A673 (cell line): ENCODE results near the gene ZNF317. TPM values are rescaled to one million over a fixed set of nuclear protein-coding genes. Genes with fewer than 3 reads are reported as not detected.
A peak's percentile ranks its signal among the peaks of the same experiment; 100 is the strongest.

ENCODE experiments used
- BruUV-seq: library from RNA; stranded (reverse); fragments of 400-500 nt; replicated peaks from 2 replicates; lab custom pipeline; 2021; lab: Mats Ljungman, UMichigan
- CTCF ChIA-PET: fragments of 300-600 bp; sonication (Branson Sonifier 250); formaldehyde crosslinking; loops from one replicate; lab custom pipeline; 2022; ENCODE audit warnings: antibody characterized with exemption; lab: Charles Lee
- POLR2A ChIA-PET: fragments of 300-600 bp; sonication (Branson Sonifier 250); formaldehyde crosslinking; loops from one replicate; lab custom pipeline; 2022; ENCODE audit warnings: antibody characterized with exemption; ENCODE audit not compliant: low non-redundant PET; lab: Charles Lee
- DNase-seq: peaks from one replicate; pipeline ENCODE4 v3.0.0-alpha.2; 2015; ENCODE audit warnings: low spot score
- H3K27ac ChIP-seq: fragments of 200-600 bp; sonication (generic); 2 replicates; pipeline ENCODE4 v1.5.1; 2016; ENCODE audit warnings: mixed run types, low read depth, mild to moderate bottlenecking, mixed read lengths, antibody characterized with exemption, low read length; ENCODE audit not compliant: poor library complexity, severe bottlenecking
- H3K27me3 ChIP-seq: fragments of 200-600 bp; sonication (generic); replicated peaks from 2 replicates; pipeline ENCODE4 v1.6.1; 2017; ENCODE audit warnings: mixed run types, low read depth, mild to moderate bottlenecking, mixed read lengths, antibody characterized with exemption, low read length; ENCODE audit not compliant: insufficient read depth, poor library complexity
- H3K36me3 ChIP-seq: fragments of 200-600 bp; sonication (generic); 2 replicates; pipeline ENCODE4 v1.6.1; 2016; ENCODE audit warnings: mixed run types, mild to moderate bottlenecking, mixed read lengths, antibody characterized with exemption, low read length; ENCODE audit not compliant: insufficient read depth, poor library complexity, severe bottlenecking
- H3K4me1 ChIP-seq: fragments of 200-600 bp; sonication (generic); 2 replicates; pipeline ENCODE4 v1.6.1; 2017; ENCODE audit warnings: mixed run types, mild to moderate bottlenecking, mixed read lengths, antibody characterized with exemption, low read length; ENCODE audit not compliant: insufficient read depth, poor library complexity, severe bottlenecking
- H3K4me3 ChIP-seq: fragments of 200-600 bp; sonication (generic); 2 replicates; pipeline ENCODE4 v1.5.1; 2016; ENCODE audit warnings: low read depth, mixed run types, mild to moderate bottlenecking, mixed read lengths, low read length; ENCODE audit not compliant: poor library complexity, severe bottlenecking
- H3K9me3 ChIP-seq: fragments of 200-600 bp; sonication (generic); 2 replicates; pipeline ENCODE4 v1.6.1; 2016; ENCODE audit warnings: mixed run types, low read depth, mild to moderate bottlenecking, mixed read lengths, antibody characterized with exemption, low read length; ENCODE audit not compliant: poor library complexity, severe bottlenecking
- CTCF ChIP-seq: fragments of 300-800, 200-600 bp; sonication (generic); conservative IDR thresholded peaks from 2 replicates; pipeline ENCODE4 v1.5.1; 2017; ENCODE audit warnings: low read depth, mild to moderate bottlenecking, antibody characterized with exemption, low read length, moderate library complexity, mixed read lengths
- EZH2 ChIP-seq: fragments of 200-600 bp; sonication (generic); IDR thresholded peaks from 2 replicates; pipeline ENCODE4 v1.6.1; 2017; ENCODE audit warnings: borderline replicate concordance, low read depth, mild to moderate bottlenecking, mixed read lengths, antibody characterized with exemption, low read length; ENCODE audit not compliant: poor library complexity, severe bottlenecking
- intact Hi-C: fragments of 100-400 bp; cut with micrococcal nuclease; formaldehyde crosslinking; loops from one replicate; pipeline ENCODE4 v1.10.0; 2022; ENCODE audit not compliant: unreplicated experiment
- total RNA-seq: library from RNA; stranded (reverse); gene quantifications from 2 replicates; pipeline ENCODE4 v1.2.3, GENCODE V29; 2021

Gene ZNF317
- total RNA-seq, 1 experiment from 2014 or later = 50.6 TPM

- H3K36me3 ChIP-seq = no peaks in the 10 kb centered on the region
- ChIA-PET POLR2A (no interaction called here), CTCF (no interaction called here)
Observed at GRCh38 chr19:9128171-9128570, 12.0 kb upstream of the ZNF317 start.

GRCh38 chr19:9130965-9131364 lies 9.2 kb upstream of the ZNF317 start:
- Histone ChIP-seq H3K36me3 (no peaks in the 10 kb centered on the region), H3K4me1 (peaks cover 4% of the 10 kb centered on the region), H3K4me3 (no peak overlapping the region), H3K9me3 (no peaks in the 10 kb centered on the region), H3K27me3 (no peaks in the 10 kb centered on the region), H3K27ac (no peak overlapping the region)
- intact Hi-C loops = no loop called here
- no TSS peak for BruUV-seq
- DNase-seq = no peak
- ChIA-PET CTCF (interaction anchor here (0.5 kb wide), 1 partner anchor 148 kb away, joined by 6 read pairs; no protein-coding TSS in a partner anchor), POLR2A (no interaction called here)
- TF ChIP-seq CTCF = no peak
- no peak for TF ChIP-seq EZH2

More at GRCh38 chr19:9128171-9128570, 12.0 kb upstream of the ZNF317 start:
- H3K27ac ChIP-seq = no peak overlapping the region
- H3K27me3 ChIP-seq = no peaks in the 10 kb centered on the region
- BruUV-seq = no TSS peak
- no peaks in the 10 kb centered on the region for H3K9me3 ChIP-seq
- peak; percentile 84 for DNase-seq
- intact Hi-C loops = no loop called here
- no peak overlapping the region for H3K4me3 ChIP-seq
- TF ChIP-seq EZH2 = no peak
- no peak for TF ChIP-seq CTCF
- H3K4me1 ChIP-seq = peaks cover 4% of the 10 kb centered on the region

GRCh38 chr19:9132422-9132821 lies 7.8 kb upstream of the ZNF317 start:
- intact Hi-C loops = no loop called here
- Histone ChIP-seq H3K36me3 (no peaks in the 10 kb centered on the region), H3K27ac (no peak overlapping the region), H3K27me3 (no peaks in the 10 kb centered on the region), H3K4me1 (peaks cover 4% of the 10 kb centered on the region), H3K9me3 (no peaks in the 10 kb centered on the region), H3K4me3 (no peak overlapping the region)
- CTCF ChIA-PET = no interaction called here
- POLR2A ChIA-PET = no interaction called here
- no peak for TF ChIP-seq CTCF
- TF ChIP-seq EZH2 = no peak
- DNase-seq = no peak
- BruUV-seq = no TSS peak
